OCI-LY1 (cell line): ENCODE data around the gene CHM.

ENCODE experiments used
- H2AFZ ChIP-seq: fragments of 200-600 bp; sonication (generic), shearing (Covaris generic); 2 replicates; pipeline ENCODE4 v1.6.0; 2014; ENCODE audit warnings: antibody characterized with exemption, mild to moderate bottlenecking, low read length
- H3F3A ChIP-seq: fragments of 200-600 bp; sonication (generic), shearing (Covaris generic); 2 replicates; pipeline ENCODE4 v1.6.0; 2014; ENCODE audit warnings: mild to moderate bottlenecking, antibody characterized with exemption, low read length, moderate library complexity; ENCODE audit not compliant: insufficient read depth
- H3K27ac ChIP-seq: fragments of 200-600 bp; sonication (generic); 2 replicates; pipeline ENCODE4 v1.5.1; 2014; ENCODE audit warnings: low read length, mixed run types, mild to moderate bottlenecking, low read depth; ENCODE audit not compliant: poor library complexity, severe bottlenecking
- H3K27me3 ChIP-seq: fragments of 200-600 bp; sonication (generic); 2 replicates; pipeline ENCODE4 v1.6.0; 2014; ENCODE audit warnings: antibody characterized with exemption, mild to moderate bottlenecking, low read length, moderate library complexity; ENCODE audit not compliant: insufficient read depth
- H3K36me3 ChIP-seq: fragments of 200-600 bp; sonication (generic); 2 replicates; pipeline ENCODE4 v1.6.1; 2014; ENCODE audit warnings: mild to moderate bottlenecking, antibody characterized with exemption, low read length, moderate library complexity, mixed read lengths; ENCODE audit not compliant: insufficient read depth
- H3K4me1 ChIP-seq: fragments of 200-600 bp; sonication (generic); 2 replicates; pipeline ENCODE4 v1.5.1; 2014; ENCODE audit warnings: mild to moderate bottlenecking, low read length, moderate library complexity; ENCODE audit not compliant: insufficient read depth, severe bottlenecking
- H3K4me2 ChIP-seq: fragments of 200-600 bp; sonication (generic), shearing (Covaris generic); 2 replicates; pipeline ENCODE4 v1.6.1; 2014; ENCODE audit warnings: low read length
- H3K4me3 ChIP-seq: fragments of 200-600 bp; sonication (generic); 2 replicates; pipeline ENCODE4 v1.5.1; 2014; ENCODE audit warnings: low read length, low read depth, mild to moderate bottlenecking, mixed read lengths; ENCODE audit not compliant: poor library complexity, severe bottlenecking
- H3K79me2 ChIP-seq: fragments of 200-600 bp; shearing (Covaris generic); 2 replicates; pipeline ENCODE4 v1.6.1; 2016; ENCODE audit warnings: mixed run types, low read length, mixed read lengths; ENCODE audit not compliant: insufficient read depth
- H3K9ac ChIP-seq: fragments of 200-600 bp; sonication (generic), shearing (Covaris generic); 2 replicates; pipeline ENCODE4 v1.6.1; 2014; ENCODE audit warnings: mild to moderate bottlenecking, low read length, mixed read lengths
- H3K9me2 ChIP-seq: fragments of 200-600 bp; sonication (generic), shearing (Covaris generic); 2 replicates; pipeline ENCODE4 v1.6.1; 2014; ENCODE audit warnings: low read depth, mild to moderate bottlenecking, low read length, mixed read lengths
- H3K9me3 ChIP-seq: fragments of 200-600 bp; shearing (Covaris generic); 2 replicates; pipeline ENCODE4 v1.6.1; 2014; ENCODE audit warnings: low read length, mixed read lengths
- H4K20me1 ChIP-seq: fragments of 200-600 bp; sonication (generic), shearing (Covaris generic); 2 replicates; pipeline ENCODE4 v1.6.0; 2016; ENCODE audit warnings: mild to moderate bottlenecking, low read length; ENCODE audit not compliant: insufficient read depth
- EZH2 ChIP-seq: fragments of 200-600 bp; sonication (generic), shearing (Covaris generic); IDR thresholded peaks from 2 replicates; pipeline ENCODE4 v1.8.0; 2017; ENCODE audit warnings: borderline replicate concordance, mixed run types, mild to moderate bottlenecking, antibody characterized with exemption, low read length, moderate library complexity, mixed read lengths
- TF ChIP-seq, protein P1 (sequence below): fragments of 200-600 bp; sonication (generic), shearing (Covaris generic); IDR thresholded peaks from 2 replicates; pipeline ENCODE4 v1.5.1; 2017; ENCODE audit warnings: mild to moderate bottlenecking, antibody characterized with exemption, low read length, moderate library complexity, mixed read lengths

Gene CHM

DNA sequence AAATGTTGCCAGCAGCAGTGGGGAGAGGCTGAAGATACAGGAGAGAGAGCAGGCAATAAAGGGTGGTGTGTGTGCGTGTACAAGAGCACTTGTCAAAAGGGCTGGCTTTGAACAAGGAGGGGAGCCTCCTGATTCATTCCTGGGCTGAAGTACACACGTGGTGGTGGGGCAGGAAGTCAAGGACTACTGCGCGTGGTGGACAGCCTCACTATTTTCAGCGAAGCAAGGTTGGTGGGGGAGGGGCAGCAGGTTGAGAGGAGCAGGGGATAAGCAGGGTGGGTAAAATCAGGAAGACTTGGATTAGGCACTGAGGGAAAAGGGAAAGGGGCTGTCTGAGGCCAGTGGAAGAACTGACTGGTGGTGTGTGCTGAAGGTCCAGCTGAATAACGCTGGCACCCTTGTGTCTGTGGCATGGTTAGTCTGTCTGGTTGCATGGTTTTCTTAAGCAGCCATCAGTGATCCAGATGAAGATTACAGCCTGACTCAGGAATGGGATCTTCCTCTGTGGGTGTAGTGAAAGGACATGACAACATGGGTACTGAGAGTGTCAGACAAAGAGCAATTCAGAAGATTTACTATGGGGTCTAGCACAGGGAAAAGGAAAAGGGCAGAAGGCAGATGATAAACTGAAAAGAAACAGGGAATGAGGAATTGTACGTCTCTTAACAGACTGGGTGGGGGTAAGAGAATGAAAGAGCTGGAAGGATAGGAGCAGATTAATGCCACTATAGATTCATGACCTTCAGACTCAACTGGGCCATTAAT, 149.8 kb downstream of the CHM start:
- no peaks in the 10 kb centered on the region for H3K9me3 ChIP-seq
- H4K20me1 ChIP-seq = no peaks in the 10 kb centered on the region
- H3K27ac ChIP-seq = no peak overlapping the region
- no peak overlapping the region for H3K9ac ChIP-seq
- H3K9me2 ChIP-seq = no peaks in the 10 kb centered on the region
- H3F3A ChIP-seq = no peaks in the 10 kb centered on the region
- TF ChIP-seq EZH2 = no peak
- TF ChIP-seq, protein P1, sequence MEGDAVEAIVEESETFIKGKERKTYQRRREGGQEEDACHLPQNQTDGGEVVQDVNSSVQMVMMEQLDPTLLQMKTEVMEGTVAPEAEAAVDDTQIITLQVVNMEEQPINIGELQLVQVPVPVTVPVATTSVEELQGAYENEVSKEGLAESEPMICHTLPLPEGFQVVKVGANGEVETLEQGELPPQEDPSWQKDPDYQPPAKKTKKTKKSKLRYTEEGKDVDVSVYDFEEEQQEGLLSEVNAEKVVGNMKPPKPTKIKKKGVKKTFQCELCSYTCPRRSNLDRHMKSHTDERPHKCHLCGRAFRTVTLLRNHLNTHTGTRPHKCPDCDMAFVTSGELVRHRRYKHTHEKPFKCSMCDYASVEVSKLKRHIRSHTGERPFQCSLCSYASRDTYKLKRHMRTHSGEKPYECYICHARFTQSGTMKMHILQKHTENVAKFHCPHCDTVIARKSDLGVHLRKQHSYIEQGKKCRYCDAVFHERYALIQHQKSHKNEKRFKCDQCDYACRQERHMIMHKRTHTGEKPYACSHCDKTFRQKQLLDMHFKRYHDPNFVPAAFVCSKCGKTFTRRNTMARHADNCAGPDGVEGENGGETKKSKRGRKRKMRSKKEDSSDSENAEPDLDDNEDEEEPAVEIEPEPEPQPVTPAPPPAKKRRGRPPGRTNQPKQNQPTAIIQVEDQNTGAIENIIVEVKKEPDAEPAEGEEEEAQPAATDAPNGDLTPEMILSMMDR = no peak
- no peaks in the 10 kb centered on the region for H3K79me2 ChIP-seq
- no peak overlapping the region for H3K4me3 ChIP-seq
- no peak overlapping the region for H2AFZ ChIP-seq
- no peaks in the 10 kb centered on the region for H3K27me3 ChIP-seq
- no peak overlapping the region for H3K4me2 ChIP-seq
- H3K36me3 ChIP-seq = 0 out of 2 replicates have a peak, but pooled peaks cover 4% of the 10 kb centered on the region
- H3K4me1 ChIP-seq = no peaks in the 10 kb centered on the region

GRCh38 chrX:85882601-85883000, 164.8 kb downstream of the CHM start:
- Histone ChIP-seq H3F3A (no peaks in the 10 kb centered on the region), H2AFZ (no peak overlapping the region), H3K4me3 (no peak overlapping the region), H3K27me3 (no peaks in the 10 kb centered on the region), H3K9me2 (no peaks in the 10 kb centered on the region), H3K27ac (no peak overlapping the region), H3K36me3 (no peaks in the 10 kb centered on the region), H3K4me1 (no peaks in the 10 kb centered on the region), H3K9ac (no peak overlapping the region), H4K20me1 (no peaks in the 10 kb centered on the region), H3K9me3 (no peaks in the 10 kb centered on the region), H3K79me2 (no peaks in the 10 kb centered on the region), H3K4me2 (no peak overlapping the region)
- TF ChIP-seq, protein P1 = no peak
- no peak for TF ChIP-seq EZH2

DNA sequence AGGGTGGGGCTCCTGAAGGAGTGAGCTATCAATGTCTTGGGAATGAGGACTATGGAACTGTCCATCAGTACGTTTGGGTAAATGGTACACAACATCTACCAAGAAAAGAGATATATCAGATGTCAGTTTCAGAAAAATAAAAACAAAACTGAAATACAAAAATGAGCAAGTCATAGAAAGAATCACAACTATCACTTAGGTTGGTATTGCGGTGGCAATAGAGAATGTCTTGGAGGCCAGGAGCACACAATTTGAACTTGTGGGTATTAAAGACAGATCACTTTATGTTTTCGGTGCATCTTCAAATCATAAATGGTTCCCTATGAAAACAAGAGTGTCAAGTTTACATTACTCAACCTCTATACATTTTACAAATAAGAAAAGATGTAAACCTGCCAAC, 176.8 kb downstream of the CHM start:
- Histone ChIP-seq H3K4me1 (no peaks in the 10 kb centered on the region), H3K4me2 (no peak overlapping the region), H2AFZ (no peak overlapping the region), H3K4me3 (no peak overlapping the region), H3K27ac (no peak overlapping the region), H3K9ac (no peak overlapping the region), H4K20me1 (no peaks in the 10 kb centered on the region), H3K9me3 (no peaks in the 10 kb centered on the region), H3K27me3 (no peaks in the 10 kb centered on the region), H3K9me2 (no peaks in the 10 kb centered on the region), H3K79me2 (no peaks in the 10 kb centered on the region), H3K36me3 (peaks cover 4% of the 10 kb centered on the region), H3F3A (no peaks in the 10 kb centered on the region)
- TF ChIP-seq, protein P1 = no peak
- TF ChIP-seq EZH2 = no peak
